Kidney tubule cell (primary cell): ENCODE measurements around the gene OPRD1.
"Not testable (repeated sequence)": the region's sequence is repeated elsewhere in the genome, so short reads cannot be mapped to it uniquely, and the experiment has no call there.

Experiments used
- DNase-seq: peaks from one replicate; pipeline ENCODE4 v3.0.0-alpha.2; 2018; ENCODE audit warnings: low spot score

Gene OPRD1

GRCh38 chr1:28847207-28847606, 35.2 kb downstream of the OPRD1 start:
- not testable (repeated sequence) for DNase-seq

GRCh38 chr1:28848416-28848815, 36.4 kb downstream of the OPRD1 start:
- DNase-seq = no peak

- no peak for DNase-seq
Observed at GRCh38 chr1:28853093-28853742, 41.2 kb downstream of the OPRD1 start.

- not testable (repeated sequence) for DNase-seq
Observed at GRCh38 chr1:28854406-28854805, 42.4 kb downstream of the OPRD1 start.

- no peak for DNase-seq
Observed at GRCh38 chr1:28855046-28855445, 43.1 kb downstream of the OPRD1 start.

GRCh38 chr1:28855469-28855951, 43.5 kb downstream of the OPRD1 start:
- DNase-seq = no peak

- no peak for DNase-seq
Observed at GRCh38 chr1:28855969-28856368, 44.0 kb downstream of the OPRD1 start.

GRCh38 chr1:28860332-28861073, 48.5 kb downstream of the OPRD1 start:
- peak; percentile 99 for DNase-seq

- DNase-seq = no peak
Observed at GRCh38 chr1:28862571-28863403, 50.8 kb downstream of the OPRD1 start.

GRCh38 chr1:28864695-28865094, 52.7 kb downstream of the OPRD1 start:
- no peak for DNase-seq

GRCh38 chr1:28865997-28866650, 54.2 kb downstream of the OPRD1 start:
- peak; percentile 60 for DNase-seq

GRCh38 chr1:28867850-28868249, 55.9 kb downstream of the OPRD1 start:
- no peak for DNase-seq

- DNase-seq = no peak
Observed at GRCh38 chr1:28869952-28870351, 58.0 kb downstream of the OPRD1 start.

- DNase-seq = peak; percentile 36
Observed at GRCh38 chr1:28871631-28872401, 59.8 kb downstream of the OPRD1 start.

- not testable (repeated sequence) for DNase-seq
Observed at GRCh38 chr1:28875134-28875533, 63.2 kb downstream of the OPRD1 start.

- DNase-seq = peak; percentile 84
Observed at GRCh38 chr1:28877132-28877781, 65.3 kb downstream of the OPRD1 start.

- DNase-seq = no peak
Observed at GRCh38 chr1:28878796-28879195, 66.8 kb downstream of the OPRD1 start.

GRCh38 chr1:28882009-28882628, 70.1 kb downstream of the OPRD1 start:
- DNase-seq = peak; percentile 90

- DNase-seq = no peak
Observed at GRCh38 chr1:28883242-28883616, 71.3 kb downstream of the OPRD1 start.

GRCh38 chr1:28885472-28885877, 73.5 kb downstream of the OPRD1 start:
- DNase-seq = no peak
